Kidney tubule cell (primary cell): Measurements from ENCODE around the gene EIF4E3.

Experiments
- DNase-seq: peaks from one replicate; pipeline ENCODE4 v3.0.0-alpha.2; 2018; ENCODE audit warnings: low spot score

EIF4E3 gene

DNA sequence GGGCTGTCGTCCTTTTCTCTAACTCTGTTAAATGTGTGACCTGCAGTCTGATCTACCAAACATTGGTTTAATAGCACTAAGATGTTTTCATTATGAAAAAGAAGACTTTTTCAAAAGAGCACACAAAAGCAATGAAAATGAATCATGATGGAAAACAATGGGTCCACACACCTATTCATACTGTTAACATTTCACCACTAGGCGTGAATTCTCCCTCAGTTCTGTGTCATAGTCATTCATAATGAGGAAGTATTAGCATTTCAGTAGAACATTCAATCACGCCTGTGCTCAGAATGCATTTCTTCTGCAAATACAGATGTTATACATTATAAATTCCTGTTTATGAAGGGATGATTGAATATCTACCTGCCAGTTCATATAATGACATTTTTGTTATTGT lies 35.9 kb downstream of the EIF4E3 start:
- DNase-seq, result peak; percentile 66

- DNase-seq, result no peak
Measured at GRCh38 chr3:71688121-71688520, 37.1 kb downstream of the EIF4E3 start.

GRCh38 chr3:71685686-71686085 lies 39.5 kb downstream of the EIF4E3 start:
- DNase-seq, result no peak

DNA sequence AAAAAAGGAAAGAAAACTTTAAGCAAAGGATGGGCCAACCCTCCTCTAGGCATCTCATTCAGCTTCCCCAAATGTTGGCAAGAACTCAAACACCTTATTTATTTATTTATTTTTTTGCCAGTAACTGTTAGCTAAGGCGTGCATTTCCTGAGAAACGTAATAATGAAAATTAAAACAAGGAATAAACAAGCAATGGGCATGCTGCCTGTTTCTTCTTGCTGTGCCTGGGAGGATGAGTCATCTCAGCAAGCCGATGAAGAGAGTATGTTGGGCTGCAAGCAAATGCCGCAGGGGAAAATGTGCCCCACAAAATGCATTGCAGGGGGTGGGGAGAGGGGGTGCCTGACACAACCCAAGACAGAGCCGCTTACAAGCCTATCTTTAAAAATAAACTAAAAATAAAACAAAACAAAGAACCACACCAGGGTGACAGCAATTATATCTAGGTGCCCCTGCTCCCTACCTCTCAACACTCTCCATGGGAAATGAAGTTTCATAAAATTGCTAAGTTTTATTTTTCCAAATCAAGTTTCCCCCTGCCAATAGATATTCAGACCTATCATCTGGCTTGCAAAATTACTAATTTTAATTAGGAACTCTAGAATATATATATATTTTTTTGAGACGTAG lies 40.3 kb downstream of the EIF4E3 start:
- DNase-seq, result peak; percentile 47

- DNase-seq, result no peak
Measured at GRCh38 chr3:71684046-71684756, 41.0 kb downstream of the EIF4E3 start.

- DNase-seq, result peak; percentile 53
Measured at GRCh38 chr3:71681224-71681668, 44.0 kb downstream of the EIF4E3 start.

DNA sequence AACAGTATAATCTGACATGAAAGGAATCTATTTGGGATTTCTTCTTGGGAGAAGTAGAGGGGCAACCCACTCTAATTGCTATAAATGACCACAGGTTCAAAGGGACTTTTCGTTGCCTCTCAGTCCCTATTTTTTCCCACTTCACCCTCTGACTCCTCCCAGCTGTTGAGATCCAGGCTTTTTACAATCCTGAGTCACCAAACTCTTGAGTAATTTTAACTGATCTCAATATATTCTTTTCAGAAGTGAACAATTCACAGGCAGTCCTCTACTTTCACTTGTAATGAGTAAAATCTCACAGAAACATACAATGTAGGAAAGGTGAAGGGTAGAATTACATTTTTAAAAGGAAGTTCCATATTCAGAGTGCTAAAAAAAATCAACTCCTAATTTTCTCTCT lies 44.6 kb downstream of the EIF4E3 start:
- peak; percentile 22 for DNase-seq

DNA sequence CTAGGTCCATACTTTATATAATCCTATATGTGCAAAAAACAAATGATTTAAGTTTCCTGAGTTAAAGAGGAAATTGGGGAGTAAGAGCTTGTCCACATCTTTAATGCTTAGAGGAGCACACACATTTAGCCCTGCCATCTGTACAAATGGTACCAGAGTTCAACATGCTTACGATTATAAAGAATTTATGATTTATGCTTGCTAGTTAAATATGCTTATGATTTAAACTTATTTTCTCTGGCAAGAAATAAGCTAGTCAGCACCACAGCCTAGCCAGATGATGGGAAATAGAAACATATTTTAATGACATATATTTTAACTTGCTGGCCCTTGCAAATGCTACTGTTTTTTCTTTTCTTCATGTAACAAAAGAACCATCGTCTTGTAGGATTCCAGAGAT lies 48.3 kb downstream of the EIF4E3 start:
- DNase-seq, result no peak

DNA sequence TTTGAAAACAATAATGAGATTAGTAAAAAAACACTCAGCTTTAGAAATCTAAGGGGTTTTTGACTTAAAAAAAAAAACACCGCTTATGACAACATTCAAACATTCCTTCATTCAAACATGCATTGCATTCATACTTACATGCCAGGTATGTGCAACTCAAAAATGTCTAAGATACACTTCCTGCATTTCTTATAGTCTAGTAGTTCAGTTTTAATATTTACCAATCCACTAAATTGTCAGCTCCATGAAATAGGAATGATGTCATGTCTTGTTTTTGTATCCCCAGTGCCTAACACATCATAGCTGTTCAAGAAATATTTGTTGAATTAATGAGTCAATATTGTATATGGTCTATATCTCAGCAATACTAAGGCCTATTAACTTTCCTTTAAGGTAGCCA lies 51.7 kb downstream of the EIF4E3 start:
- DNase-seq, result peak; percentile 61

GRCh38 chr3:71672807-71673206 lies 52.4 kb downstream of the EIF4E3 start:
- no peak for DNase-seq

DNA sequence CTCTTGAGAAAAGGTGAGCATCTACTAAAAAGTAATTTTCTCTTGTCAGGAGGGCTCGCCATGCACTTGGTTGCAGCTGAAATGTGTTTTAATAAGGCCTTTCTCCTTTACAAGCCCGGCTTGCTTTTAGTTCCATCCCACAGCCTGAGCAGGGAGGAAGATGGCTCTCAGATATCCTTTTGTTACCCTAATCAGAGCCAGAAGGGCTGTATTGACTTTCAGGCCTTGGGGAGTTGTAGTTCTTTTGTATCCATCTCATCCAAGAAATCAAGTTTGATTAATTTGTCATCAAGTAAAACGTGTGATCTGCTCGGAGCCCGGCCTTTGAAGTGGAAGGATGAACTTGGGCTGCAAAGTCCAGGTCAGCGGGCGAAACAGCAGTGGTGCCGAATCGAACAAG lies 52.9 kb downstream of the EIF4E3 start:
- no peak for DNase-seq

DNA sequence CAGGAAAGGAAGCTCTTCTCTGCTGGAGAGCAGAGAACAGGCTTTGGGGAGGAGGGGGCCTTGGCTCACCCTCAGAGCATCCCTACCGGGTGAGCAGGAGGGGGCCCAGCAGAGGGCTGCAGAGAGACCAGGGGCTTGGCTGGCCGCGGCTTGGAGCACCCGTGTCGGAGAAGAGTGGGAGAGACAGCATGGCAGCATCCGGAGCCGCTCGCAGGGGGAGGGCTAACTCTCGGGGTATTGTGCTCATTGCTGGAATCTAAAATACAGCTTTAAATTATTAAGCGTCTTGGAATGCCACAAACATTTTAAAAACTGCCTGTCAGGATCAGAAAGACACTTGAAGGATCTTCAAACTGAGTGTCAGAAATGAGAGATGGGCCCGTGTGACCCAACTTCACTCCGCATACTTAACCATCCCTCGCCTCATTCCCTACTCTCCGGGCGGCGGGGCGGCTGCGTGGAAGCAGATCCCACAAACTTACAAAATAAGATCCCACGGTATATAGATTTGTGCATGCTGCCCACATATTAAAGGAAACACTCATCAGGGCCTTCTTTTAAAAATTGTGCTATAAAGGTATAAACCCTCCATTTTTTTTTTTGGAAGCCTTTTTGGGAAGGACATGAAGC lies 53.9 kb downstream of the EIF4E3 start:
- DNase-seq, result no peak

- no peak for DNase-seq
Measured at GRCh38 chr3:71662568-71662967, 62.6 kb downstream of the EIF4E3 start.

GRCh38 chr3:71662056-71662455 lies 63.1 kb downstream of the EIF4E3 start:
- no peak for DNase-seq

DNA sequence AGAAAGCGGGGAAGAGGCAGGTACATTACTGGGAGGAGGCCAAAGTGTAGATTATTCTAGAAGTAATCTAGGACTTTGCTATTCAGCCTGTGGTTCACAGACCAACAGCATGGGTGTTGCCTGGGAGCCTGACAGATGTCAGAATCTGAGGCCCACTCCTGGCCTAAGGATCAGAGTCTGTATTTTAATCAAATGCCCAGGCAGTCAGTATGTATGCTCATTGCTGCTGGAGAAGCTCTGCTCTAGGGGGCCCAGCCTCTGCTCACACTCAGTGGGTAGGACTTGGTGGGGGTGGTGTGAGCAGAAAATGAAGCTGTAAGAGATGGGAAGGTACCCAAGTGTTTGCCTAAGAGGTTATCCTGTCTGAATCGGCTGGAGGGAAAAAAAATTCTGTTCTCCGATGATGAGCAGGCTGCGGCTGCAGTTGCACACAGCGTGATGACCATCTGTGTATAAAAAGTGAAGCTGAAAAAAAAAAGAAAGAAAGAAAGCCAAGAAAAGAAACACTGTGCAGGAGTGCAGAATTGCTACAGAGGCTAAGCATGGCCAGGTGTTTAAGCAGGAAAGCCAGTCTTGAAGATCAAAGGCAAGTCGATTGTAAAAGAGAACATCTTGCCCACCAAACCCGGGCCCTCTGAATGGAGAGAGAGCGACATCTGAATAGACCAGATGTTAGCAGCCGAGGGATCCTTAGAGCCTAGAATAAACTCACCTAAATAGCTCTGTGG lies 65.2 kb downstream of the EIF4E3 start:
- DNase-seq, result no peak

DNA sequence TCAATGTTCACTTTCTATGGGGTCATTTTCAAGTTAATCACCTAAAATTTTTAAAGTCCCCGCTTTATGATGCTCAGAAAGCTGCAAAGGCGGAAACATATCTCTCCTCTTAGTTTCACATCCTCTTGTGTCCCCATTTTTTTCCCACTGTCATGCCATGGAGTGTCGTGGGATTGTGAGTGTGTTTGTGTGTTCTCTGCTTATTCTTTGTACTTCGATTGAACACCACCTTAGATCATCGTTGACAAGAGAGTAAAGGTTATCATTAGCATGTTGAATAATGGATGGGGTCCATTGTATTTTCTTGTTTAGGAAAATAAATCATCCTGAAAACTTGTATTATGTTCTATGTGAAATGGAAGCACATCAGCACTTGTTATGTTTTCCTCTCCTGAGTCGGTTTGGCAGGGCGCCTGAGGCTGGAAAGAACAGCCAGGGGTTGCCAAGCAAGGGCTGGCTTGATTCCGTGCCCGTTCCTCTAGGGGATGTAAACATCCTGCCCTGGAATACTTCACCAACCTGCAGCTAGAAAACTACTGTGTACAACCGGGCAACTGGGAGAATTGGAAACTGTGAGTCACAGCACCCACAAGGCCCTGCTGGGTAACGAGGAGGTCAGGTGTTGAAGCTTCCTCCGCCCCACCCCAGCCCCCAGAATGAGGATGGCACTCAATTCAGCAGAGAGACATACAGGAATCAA lies 67.2 kb downstream of the EIF4E3 start:
- peak; percentile 62 for DNase-seq

- DNase-seq, result no peak
Measured at GRCh38 chr3:71655061-71655460, 70.1 kb downstream of the EIF4E3 start.

DNA sequence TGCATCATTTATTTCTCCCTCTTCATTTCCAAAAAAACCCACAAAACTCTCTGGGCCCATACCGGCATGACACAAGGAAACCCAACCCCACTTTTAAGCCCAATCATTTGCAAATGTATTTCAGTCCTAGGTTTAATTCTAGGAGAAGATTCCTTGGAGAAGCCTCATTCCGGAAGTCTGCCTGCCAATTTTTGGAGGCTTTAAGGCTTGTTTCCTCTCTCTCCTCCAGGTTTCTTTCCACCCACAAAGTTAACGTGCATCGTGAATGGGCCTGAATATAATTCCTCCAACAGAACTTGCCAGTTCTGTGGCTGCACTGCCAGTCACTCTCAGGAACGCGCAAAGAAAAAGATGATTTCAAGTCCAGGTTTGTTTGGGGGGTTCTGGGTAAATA lies 71.8 kb downstream of the EIF4E3 start:
- no peak for DNase-seq

DNA sequence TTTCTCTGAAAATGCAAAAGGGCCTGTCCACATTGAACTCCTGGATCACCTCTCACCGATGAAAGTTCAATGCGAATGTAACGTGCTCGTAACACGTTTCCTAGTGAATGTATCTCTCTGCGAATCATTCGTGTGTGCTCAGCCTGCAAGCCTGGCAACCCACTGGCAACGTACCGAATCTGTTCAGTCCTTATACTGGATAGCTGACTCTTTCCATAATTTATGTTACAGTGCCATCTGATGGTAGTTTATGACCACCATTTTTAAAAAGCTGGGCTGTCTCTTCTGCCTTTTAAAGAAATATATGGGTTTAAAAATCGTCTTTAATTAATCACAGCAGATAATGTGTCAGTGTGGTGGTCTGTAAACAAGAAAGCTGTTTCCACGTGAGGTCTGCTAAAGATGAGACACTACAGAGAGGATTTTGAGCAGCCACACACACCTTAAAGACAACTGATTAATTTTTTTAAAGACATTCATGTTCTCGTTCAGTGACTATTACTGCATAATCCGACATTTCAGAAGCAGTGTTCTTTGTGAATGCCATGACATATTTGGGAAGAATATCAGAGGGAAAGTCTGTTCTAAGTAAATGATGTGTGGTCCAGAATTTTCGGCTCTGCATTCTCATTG lies 72.3 kb downstream of the EIF4E3 start:
- peak; percentile 59 for DNase-seq

GRCh38 chr3:71651625-71652024 lies 73.6 kb downstream of the EIF4E3 start:
- no peak for DNase-seq

- no peak for DNase-seq
Measured at GRCh38 chr3:71650372-71650771, 74.8 kb downstream of the EIF4E3 start.

GRCh38 chr3:71649757-71650156 lies 75.4 kb downstream of the EIF4E3 start:
- DNase-seq, result no peak
